ENCODE data around the gene ATP1A2.

ATP1A2 gene

DNA sequence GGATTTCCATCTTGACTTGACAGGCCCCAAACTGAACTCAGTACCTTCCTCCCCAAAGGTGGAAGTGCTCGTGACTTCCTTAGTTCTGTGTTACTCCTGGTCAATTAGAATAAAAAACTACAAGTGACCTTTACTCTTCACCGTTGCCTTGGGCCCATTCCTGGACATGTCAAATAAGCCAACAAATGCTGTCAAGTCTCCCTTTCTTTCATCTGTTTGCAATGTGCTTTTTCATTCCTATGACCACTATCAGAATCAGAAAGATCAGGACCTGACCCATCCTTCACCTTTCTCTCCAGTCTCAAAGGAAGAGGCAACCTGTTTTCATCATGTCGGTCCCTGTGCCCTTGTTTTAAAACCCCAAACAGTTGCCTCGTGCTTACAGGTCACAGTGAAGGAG lies 40.7 kb upstream of the ATP1A2 start:
- TF ChIP-seq, protein P1, sequence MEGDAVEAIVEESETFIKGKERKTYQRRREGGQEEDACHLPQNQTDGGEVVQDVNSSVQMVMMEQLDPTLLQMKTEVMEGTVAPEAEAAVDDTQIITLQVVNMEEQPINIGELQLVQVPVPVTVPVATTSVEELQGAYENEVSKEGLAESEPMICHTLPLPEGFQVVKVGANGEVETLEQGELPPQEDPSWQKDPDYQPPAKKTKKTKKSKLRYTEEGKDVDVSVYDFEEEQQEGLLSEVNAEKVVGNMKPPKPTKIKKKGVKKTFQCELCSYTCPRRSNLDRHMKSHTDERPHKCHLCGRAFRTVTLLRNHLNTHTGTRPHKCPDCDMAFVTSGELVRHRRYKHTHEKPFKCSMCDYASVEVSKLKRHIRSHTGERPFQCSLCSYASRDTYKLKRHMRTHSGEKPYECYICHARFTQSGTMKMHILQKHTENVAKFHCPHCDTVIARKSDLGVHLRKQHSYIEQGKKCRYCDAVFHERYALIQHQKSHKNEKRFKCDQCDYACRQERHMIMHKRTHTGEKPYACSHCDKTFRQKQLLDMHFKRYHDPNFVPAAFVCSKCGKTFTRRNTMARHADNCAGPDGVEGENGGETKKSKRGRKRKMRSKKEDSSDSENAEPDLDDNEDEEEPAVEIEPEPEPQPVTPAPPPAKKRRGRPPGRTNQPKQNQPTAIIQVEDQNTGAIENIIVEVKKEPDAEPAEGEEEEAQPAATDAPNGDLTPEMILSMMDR (IDR thresholded peaks at IDR 0.05; ENCODE audit: low read depth, low read length) = no peak

GRCh38 chr1:160075836-160076235 lies 39.7 kb upstream of the ATP1A2 start:
- no peak overlapping the region for H3K4me3 ChIP-seq (ENCODE audit: low read depth, low read length)
- TF ChIP-seq, protein P1 (IDR thresholded peaks at IDR 0.05; ENCODE audit: low read depth, low read length) = no peak

More for the DNA sequence above, 40.7 kb upstream of the ATP1A2 start:
- H3K4me3 ChIP-seq (ENCODE audit: low read depth, low read length) = no peak overlapping the region

DNA sequence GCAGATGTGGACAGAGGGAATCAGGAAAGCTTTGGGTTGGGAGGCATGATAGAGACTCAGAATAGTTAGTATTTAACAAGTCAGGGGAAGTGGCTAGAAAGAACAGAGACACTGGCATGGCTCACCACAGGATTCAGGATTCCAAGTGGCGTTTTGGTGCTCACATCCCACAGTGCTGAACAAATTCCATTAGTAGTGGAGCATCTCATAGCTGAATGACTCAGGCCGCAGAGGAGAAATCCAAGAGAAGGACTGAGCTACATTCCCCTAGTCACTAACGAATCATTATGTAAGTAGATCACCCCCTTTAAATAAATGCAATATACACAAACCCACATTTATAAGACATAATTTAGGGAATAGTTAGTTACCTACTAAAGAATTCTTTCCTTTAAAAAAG lies 39.3 kb upstream of the ATP1A2 start:
- TF ChIP-seq, protein P1 (IDR thresholded peaks at IDR 0.05; ENCODE audit: low read depth, low read length) = no peak

GRCh38 chr1:160077486-160077885 lies 38.1 kb upstream of the ATP1A2 start:
- TF ChIP-seq, protein P1 (IDR thresholded peaks at IDR 0.05; ENCODE audit: low read depth, low read length) = no peak
- H3K4me3 ChIP-seq (ENCODE audit: low read depth, low read length) = no peak overlapping the region

More for the DNA sequence above, 39.3 kb upstream of the ATP1A2 start:
- H3K4me3 ChIP-seq (ENCODE audit: low read depth, low read length) = no peak overlapping the region

- TF ChIP-seq, protein P1 (IDR thresholded peaks at IDR 0.05; ENCODE audit: low read depth, low read length) = peak; percentile 86
- H3K4me3 ChIP-seq (ENCODE audit: low read depth, low read length) = no peak overlapping the region
Observed at GRCh38 chr1:160078512-160079195, 36.9 kb upstream of the ATP1A2 start.

DNA sequence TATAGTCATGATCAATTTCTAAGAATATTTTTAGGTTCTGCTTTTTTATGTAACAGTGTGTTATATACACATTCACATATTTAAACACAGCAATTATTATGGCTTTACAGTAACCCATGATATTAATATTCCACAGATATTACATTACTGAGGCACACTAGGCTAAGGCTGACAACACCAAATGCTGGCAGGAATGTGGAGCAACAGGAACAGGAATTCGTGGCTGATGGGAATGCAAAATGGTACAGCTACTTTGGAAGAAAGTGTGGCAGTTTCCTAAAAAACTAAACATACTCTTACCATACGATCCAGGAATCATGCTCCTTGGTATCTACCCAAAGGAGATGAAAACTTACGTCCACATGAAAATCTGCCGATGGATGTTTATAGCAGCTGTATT lies 36.1 kb upstream of the ATP1A2 start:
- H3K4me3 ChIP-seq (ENCODE audit: low read depth, low read length) = no peak overlapping the region
- TF ChIP-seq, protein P1 (IDR thresholded peaks at IDR 0.05; ENCODE audit: low read depth, low read length) = no peak

- TF ChIP-seq, protein P1 (IDR thresholded peaks at IDR 0.05; ENCODE audit: low read depth, low read length) = no peak
- no peak overlapping the region for H3K4me3 ChIP-seq (ENCODE audit: low read depth, low read length)
Observed at GRCh38 chr1:160080381-160081100, 35.0 kb upstream of the ATP1A2 start.

Data from WI38 (cell line).